Spinal cord (tissue), 10 donors: Measurements from ENCODE around the gene SPANXC. TPM values are rescaled to one million over a fixed set of nuclear protein-coding genes. Genes with fewer than 3 reads are reported as not detected.
"Not testable (repeated sequence)": the region's sequence is repeated elsewhere in the genome, so short reads cannot be mapped to it uniquely, and the experiment has no call there.

Experiments
- DNase-seq, 6 donors: peaks; one replicate each; pipeline versions ENCODE4 v3.0.0 to v3.0.0-alpha.2; 2013 to 2015; ENCODE audit warnings: low spot score in 6 of 6, low read depth in 4 of 6
- H3K27ac ChIP-seq: one replicate; pipeline ENCODE4 v1.5.1; 2013; ENCODE audit warnings: low read depth, low read length, control low read depth
- H3K27me3 ChIP-seq: one replicate; pipeline ENCODE4 v1.6.1; 2013; ENCODE audit warnings: low read length; ENCODE audit not compliant: control insufficient read depth, insufficient read depth
- H3K36me3 ChIP-seq: one replicate; pipeline ENCODE4 v1.6.1; 2013; ENCODE audit warnings: low read length; ENCODE audit not compliant: control insufficient read depth, insufficient read depth
- H3K4me1 ChIP-seq: one replicate; pipeline ENCODE4 v1.6.1; 2013; ENCODE audit warnings: low read length; ENCODE audit not compliant: control insufficient read depth, insufficient read depth
- H3K4me3 ChIP-seq: one replicate; pipeline ENCODE4 v1.5.1; 2013; ENCODE audit warnings: low read depth, low read length, control low read depth
- H3K9me3 ChIP-seq: one replicate; pipeline ENCODE4 v1.6.1; 2013; ENCODE audit warnings: low read length; ENCODE audit not compliant: control insufficient read depth, insufficient read depth
- WGBS: methylation state at CpG from one replicate; pipeline ENCODE4 v1.1.5; 2013; ENCODE audit warnings: missing lambda C conversion rate; ENCODE audit not compliant: insufficient coverage; 5-methylcytosine and 5-hydroxymethylcytosine counted together
- long read RNA-seq, 4 donors: transcript quantifications; one replicate each; lab custom pipeline, GENCODE V29; 2026
- polyA plus RNA-seq, 2 donors: library from polyadenylated mRNA; unstranded; fragments of 120-200 nt; gene quantifications; one replicate each; pipeline ENCODE4 v1.2.1, GENCODE V29; 2013; ENCODE audit not compliant: insufficient read length in 2 of 2
- total RNA-seq, 2 donors: library from RNA; depleted of rRNA in 1 of 2; stranded (reverse); fragments of 120-200 nt in 1 of 2; fragments of >200 nt in 1 of 2; gene quantifications; one replicate each; pipeline versions ENCODE4 v1.2.3 to v1.2.4, GENCODE V29; 2013 to 2014
- donor health status: healthy.

SPANXC gene
- total RNA-seq (not detected), polyA plus RNA-seq (not detected)
- long read RNA-seq, donor 1: 0 reads
- long read RNA-seq, donor 2: 0 reads
- long read RNA-seq, donor 3: 0 reads
- long read RNA-seq, donor 4: 0 reads

DNA sequence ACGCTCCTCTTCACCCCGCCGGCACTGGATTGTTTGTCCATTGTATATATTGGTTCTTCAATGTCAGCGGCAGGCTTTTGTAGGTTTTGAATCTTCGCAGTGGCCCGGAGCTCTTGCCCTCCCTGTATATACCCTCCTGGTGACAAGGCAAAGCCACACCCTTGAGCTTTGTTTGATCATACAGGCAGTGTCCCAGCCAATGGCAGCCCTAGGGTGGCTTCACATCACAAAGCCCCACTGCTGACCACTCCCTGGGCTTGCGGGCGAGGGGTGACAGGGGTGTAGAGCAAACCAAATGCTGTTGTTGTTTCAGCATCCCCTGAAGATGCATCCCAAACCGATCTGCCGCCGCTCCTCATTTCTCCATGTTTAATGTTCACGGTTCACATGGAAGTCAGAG, at the start of gene SPANXC:
Gene SPANXC (minus strand): TSS at position 101 of the 400 bp plus-strand sequence. CDS start 60 bp downstream, at position 41.
- not testable (repeated sequence) for H3K27me3 ChIP-seq, H3K36me3 ChIP-seq, H3K4me3 ChIP-seq, DNase-seq, H3K27ac ChIP-seq, H3K9me3 ChIP-seq, H3K4me1 ChIP-seq
- WGBS: no CpG with 5 or more reads among the region's 12 CpGs

DNA sequence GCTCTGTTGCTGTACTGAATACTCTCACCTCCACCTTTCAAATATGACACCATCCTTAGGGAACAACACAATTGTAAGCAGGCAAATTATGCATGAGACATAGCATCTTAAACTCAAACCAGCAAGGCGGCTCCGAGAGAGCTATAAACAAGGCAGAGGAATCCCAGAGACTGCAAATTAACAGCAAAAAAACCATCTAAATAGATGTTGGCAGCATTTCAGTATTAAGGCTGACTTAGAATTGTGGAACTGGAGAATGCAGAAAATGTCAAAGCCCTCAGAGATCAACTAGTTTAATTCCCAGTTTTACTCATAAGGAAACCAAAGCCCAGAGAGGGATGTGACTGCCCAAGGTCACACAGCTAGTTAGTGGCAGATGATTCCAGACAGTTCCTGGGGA, 37.2 kb upstream of the SPANXC start:
- no CpG with 5 or more reads among the region's 2 CpGs for WGBS

GRCh38 chrX:141278306-141278705, 36.0 kb upstream of the SPANXC start:
- Histone ChIP-seq H3K4me1 (no peaks in the 10 kb centered on the region), H3K36me3 (no peaks in the 10 kb centered on the region), H3K27me3 (no peaks in the 10 kb centered on the region), H3K27ac (no peak overlapping the region), H3K9me3 (no peaks in the 10 kb centered on the region), H3K4me3 (no peak overlapping the region)
- peak in 2 of 6 donors; percentile 11 to 32 for DNase-seq
- WGBS: no CpG with 5 or more reads among the region's 3 CpGs

More for the DNA sequence above, 37.2 kb upstream of the SPANXC start:
- Histone ChIP-seq H3K4me1 (no peaks in the 10 kb centered on the region), H3K27me3 (no peaks in the 10 kb centered on the region), H3K9me3 (no peaks in the 10 kb centered on the region), H3K4me3 (no peak overlapping the region), H3K36me3 (no peaks in the 10 kb centered on the region), H3K27ac (no peak overlapping the region)
- peak in 2 of 6 donors; percentile 4 to 76 for DNase-seq

GRCh38 chrX:141258080-141258479, 15.8 kb upstream of the SPANXC start:
- no CpG with 5 or more reads among the region's 1 CpG for WGBS
- Histone ChIP-seq H3K36me3 (no peaks in the 10 kb centered on the region), H3K9me3 (no peaks in the 10 kb centered on the region), H3K4me3 (no peak overlapping the region), H3K27me3 (no peaks in the 10 kb centered on the region), H3K4me1 (no peaks in the 10 kb centered on the region), H3K27ac (no peak overlapping the region)
- DNase-seq: no peak

DNA sequence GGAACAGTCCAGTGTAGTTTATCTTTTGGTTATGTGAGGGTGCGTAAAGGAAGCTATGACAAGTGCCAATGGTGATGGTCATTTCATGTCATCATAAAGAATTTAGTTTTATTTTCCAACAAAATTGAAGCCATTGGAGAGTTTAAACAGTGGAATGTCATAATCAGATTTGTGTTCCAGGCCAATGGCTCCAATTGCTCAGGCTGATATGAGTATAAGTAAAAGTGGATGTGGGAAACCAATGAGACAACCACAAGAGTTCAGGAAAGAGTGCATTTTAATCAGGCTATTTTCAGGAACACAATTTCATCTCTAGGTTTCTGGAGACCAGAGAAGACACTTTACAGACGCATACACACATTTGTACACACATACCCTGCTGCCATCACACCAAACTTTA, 20.7 kb downstream of the SPANXC start:
- no peaks in the 10 kb centered on the region for H3K27me3 ChIP-seq
- H3K27ac ChIP-seq: no peak overlapping the region
- H3K4me3 ChIP-seq: no peak overlapping the region
- WGBS: no CpG with 5 or more reads among the region's 2 CpGs
- no peaks in the 10 kb centered on the region for H3K4me1 ChIP-seq
- no peaks in the 10 kb centered on the region for H3K9me3 ChIP-seq
- no peak for DNase-seq
- H3K36me3 ChIP-seq: no peaks in the 10 kb centered on the region

DNA sequence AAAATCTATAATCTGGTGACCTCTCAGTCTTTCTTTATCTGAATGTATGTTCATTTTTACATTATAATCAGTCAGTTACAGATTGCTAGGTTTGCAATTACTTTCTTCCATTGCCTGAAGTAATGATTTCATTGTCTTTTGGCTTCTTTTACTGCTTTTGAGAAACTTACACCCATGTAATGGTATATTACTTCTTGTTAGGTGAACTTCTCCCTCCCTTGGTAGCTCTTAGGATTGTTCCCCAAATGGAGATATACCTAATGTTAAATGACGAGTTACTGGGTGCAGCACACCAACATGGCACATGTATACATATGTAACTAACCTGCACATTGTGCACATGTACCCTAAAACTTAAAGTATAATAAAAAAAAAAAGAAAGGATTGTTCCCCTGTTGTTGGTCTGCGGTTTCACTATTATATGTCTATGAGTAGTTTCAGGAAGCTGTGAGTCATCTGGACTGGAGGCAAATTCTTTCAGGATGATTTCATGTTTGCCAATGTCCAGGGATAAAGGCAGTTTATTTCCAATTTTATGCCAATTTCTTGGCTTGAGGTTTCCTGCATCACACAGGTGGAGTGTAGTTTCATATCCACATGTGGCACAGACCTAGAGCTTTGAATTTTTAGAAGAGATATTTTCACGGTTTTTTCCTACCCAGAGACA, 21.8 kb downstream of the SPANXC start:
- H3K27me3 ChIP-seq: no peaks in the 10 kb centered on the region
- WGBS: no CpG with 5 or more reads among the region's 3 CpGs

DNA sequence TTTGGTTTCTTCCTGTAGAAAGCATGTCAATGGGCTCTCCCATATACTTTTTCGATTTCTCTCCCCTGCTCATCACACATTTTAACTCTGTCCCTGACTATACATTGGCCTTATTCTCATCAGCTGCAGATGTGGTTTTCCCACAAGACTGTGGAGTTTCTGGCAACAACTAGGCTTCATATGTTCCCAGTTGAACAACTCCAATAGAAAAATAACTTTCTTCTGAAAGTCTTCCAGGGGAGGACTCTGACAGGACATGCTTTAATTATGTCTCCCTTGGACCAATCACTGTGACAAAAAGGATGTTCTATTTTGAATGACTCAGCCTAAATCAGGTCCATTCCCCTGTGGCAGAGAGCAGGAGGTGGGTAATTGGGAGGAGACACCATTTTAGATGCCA, 28.1 kb downstream of the SPANXC start:
- DNase-seq: no peak
- no peaks in the 10 kb centered on the region for H3K9me3 ChIP-seq
- WGBS: 73% methylated on average over 1 of the region's 1 CpG
- no peak overlapping the region for H3K4me3 ChIP-seq
- H3K27me3 ChIP-seq: no peaks in the 10 kb centered on the region
- no peak overlapping the region for H3K27ac ChIP-seq
- no peaks in the 10 kb centered on the region for H3K4me1 ChIP-seq
- H3K36me3 ChIP-seq: no peaks in the 10 kb centered on the region

More for the DNA sequence above, 21.8 kb downstream of the SPANXC start:
- H3K4me1 ChIP-seq: no peaks in the 10 kb centered on the region
- H3K4me3 ChIP-seq: no peak overlapping the region
- no peaks in the 10 kb centered on the region for H3K36me3 ChIP-seq
- DNase-seq: no peak
- no peak overlapping the region for H3K27ac ChIP-seq
- H3K9me3 ChIP-seq: no peaks in the 10 kb centered on the region

DNA sequence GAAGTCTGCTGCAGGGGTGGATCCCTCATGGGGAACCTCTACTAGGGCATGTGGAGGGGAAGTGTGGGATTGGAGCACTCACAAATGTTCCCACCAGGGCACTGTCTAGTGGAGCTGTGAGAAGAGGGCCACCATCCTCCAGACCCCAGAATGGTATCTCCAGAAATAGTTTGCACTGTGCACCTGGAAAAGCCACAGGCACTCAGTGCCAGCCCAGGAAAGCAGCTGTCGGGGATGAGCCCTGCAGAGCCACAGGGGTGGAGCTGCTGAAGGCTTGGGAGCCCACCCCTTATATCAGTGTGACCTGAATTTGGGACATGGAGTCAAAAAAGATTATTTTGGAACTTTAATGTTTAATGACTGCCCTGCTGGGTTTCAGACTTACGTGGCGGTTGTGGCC, 40.4 kb downstream of the SPANXC start:
- Histone ChIP-seq H3K27ac (no peak overlapping the region), H3K4me3 (no peak overlapping the region), H3K4me1 (no peaks in the 10 kb centered on the region), H3K27me3 (no peaks in the 10 kb centered on the region), H3K36me3 (no peaks in the 10 kb centered on the region), H3K9me3 (no peaks in the 10 kb centered on the region)
- WGBS: 75% methylated on average over 3 of the region's 3 CpGs
- no peak for DNase-seq
